Measurements from ENCODE around the gene NUDT8.

Gene NUDT8

DNA sequence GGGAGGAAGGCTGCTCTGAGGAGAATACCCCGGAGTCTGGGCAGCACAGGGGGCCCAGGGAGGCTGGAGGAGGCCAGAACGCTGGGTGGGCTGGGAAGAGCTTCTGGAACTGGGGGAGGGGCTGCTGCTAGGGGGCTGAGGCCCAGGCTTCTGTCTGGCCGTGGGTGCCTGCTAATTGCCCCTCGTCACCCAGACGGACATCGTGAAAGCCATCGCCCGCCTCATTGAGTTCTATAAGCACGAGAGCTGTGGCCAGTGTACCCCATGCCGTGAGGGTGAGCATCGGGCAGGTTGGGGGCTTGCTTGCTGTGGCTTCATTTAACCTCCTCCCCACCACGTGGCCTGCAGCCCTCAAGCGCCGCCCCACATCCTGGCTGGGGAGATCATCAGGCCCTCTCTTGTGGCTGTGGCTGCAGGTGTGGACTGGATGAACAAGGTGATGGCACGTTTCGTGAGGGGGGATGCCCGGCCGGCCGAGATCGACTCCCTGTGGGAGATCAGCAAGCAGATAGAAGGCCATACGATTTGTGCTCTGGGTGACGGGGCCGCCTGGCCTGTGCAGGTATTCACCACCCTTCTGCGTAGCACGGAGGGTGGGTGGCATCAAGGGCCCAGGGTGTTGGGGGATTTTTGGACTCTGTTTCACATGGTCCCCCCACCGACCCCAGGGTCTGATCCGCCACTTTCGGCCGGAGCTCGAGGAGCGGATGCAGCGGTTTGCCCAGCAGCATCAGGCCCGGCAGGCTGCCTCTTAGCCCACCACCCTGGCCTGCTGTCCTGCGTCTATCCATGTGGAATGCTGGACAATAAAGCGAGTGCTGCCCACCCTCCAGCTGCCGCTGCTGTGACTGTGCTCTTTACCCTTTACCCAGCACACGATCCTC lies 17.8 kb downstream of the NUDT8 start:
- Histone ChIP-seq H3K9me3 (ENCODE audit: insufficient read depth, low read depth, low read length) (no peaks in the 10 kb centered on the region), H3K4me1 (ENCODE audit: insufficient read depth, low read length, poor library complexity, severe bottlenecking) (peaks cover 31% of the 10 kb centered on the region), H4K20me1 (ENCODE audit: insufficient read depth, low read length, poor library complexity, severe bottlenecking) (no peaks in the 10 kb centered on the region), H3K4me3 (ENCODE audit: low read length, poor library complexity, severe bottlenecking) (no peak overlapping the region), H3K27me3 (ENCODE audit: insufficient read depth, low read length, poor library complexity, severe bottlenecking) (no peaks in the 10 kb centered on the region), H3F3A (ENCODE audit: low read depth) (no peaks in the 10 kb centered on the region), H3K9me2 (replicated peaks; ENCODE audit: low read depth, low read length) (no peaks in the 10 kb centered on the region), H3K9ac (ENCODE audit: low read depth, low read length, poor library complexity, severe bottlenecking) (no peak overlapping the region), H3K4me2 (ENCODE audit: low read depth, low read length, poor library complexity, severe bottlenecking) (no peak overlapping the region), H3K79me2 (ENCODE audit: insufficient read depth, low read length) (peaks cover 26% of the 10 kb centered on the region), H2AFZ (ENCODE audit: low read length) (no peak overlapping the region), H3K36me3 (ENCODE audit: insufficient read depth, low read length) (peaks cover 7% of the 10 kb centered on the region; the same call in 1 of the 2 replicates)
- TF ChIP-seq, protein P1, sequence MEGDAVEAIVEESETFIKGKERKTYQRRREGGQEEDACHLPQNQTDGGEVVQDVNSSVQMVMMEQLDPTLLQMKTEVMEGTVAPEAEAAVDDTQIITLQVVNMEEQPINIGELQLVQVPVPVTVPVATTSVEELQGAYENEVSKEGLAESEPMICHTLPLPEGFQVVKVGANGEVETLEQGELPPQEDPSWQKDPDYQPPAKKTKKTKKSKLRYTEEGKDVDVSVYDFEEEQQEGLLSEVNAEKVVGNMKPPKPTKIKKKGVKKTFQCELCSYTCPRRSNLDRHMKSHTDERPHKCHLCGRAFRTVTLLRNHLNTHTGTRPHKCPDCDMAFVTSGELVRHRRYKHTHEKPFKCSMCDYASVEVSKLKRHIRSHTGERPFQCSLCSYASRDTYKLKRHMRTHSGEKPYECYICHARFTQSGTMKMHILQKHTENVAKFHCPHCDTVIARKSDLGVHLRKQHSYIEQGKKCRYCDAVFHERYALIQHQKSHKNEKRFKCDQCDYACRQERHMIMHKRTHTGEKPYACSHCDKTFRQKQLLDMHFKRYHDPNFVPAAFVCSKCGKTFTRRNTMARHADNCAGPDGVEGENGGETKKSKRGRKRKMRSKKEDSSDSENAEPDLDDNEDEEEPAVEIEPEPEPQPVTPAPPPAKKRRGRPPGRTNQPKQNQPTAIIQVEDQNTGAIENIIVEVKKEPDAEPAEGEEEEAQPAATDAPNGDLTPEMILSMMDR (conservative IDR thresholded peaks at IDR 0.05; ENCODE audit: low read length) = no peak
- no peak for TF ChIP-seq EZH2phosphoT487 (IDR thresholded peaks at IDR 0.05; ENCODE audit: borderline replicate concordance)

DNA sequence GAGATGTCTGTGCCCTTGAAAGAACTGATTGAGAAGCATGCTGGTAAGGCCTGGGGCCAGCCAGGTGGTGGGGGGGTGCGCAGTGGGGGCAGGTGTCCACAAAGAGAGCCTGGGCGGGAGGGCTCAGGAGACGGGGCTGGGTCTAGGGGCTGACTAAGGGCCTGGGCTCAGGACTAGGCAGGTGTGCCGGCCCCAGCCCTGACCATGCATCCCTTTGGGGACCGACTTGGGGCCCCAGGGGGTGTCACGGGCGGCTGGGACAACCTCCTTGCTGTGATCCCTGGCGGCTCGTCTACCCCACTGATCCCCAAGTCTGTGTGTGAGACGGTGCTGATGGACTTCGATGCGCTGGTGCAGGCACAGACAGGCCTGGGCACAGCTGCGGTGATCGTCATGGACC lies 18.6 kb downstream of the NUDT8 start:
- H4K20me1 ChIP-seq (ENCODE audit: insufficient read depth, low read length, poor library complexity, severe bottlenecking) = no peaks in the 10 kb centered on the region
- peaks cover 28% of the 10 kb centered on the region for H3K79me2 ChIP-seq (ENCODE audit: insufficient read depth, low read length)
- H3K9me2 ChIP-seq (replicated peaks; ENCODE audit: low read depth, low read length) = no peaks in the 10 kb centered on the region
- H3K4me1 ChIP-seq (ENCODE audit: insufficient read depth, low read length, poor library complexity, severe bottlenecking) = peaks cover 34% of the 10 kb centered on the region
- no peak overlapping the region for H3K4me2 ChIP-seq (ENCODE audit: low read depth, low read length, poor library complexity, severe bottlenecking)
- no peaks in the 10 kb centered on the region for H3K9me3 ChIP-seq (ENCODE audit: insufficient read depth, low read depth, low read length)
- TF ChIP-seq EZH2phosphoT487 (IDR thresholded peaks at IDR 0.05; ENCODE audit: borderline replicate concordance) = no peak
- TF ChIP-seq, protein P1 (conservative IDR thresholded peaks at IDR 0.05; ENCODE audit: low read length) = no peak
- no peak overlapping the region for H3K4me3 ChIP-seq (ENCODE audit: low read length, poor library complexity, severe bottlenecking)
- H3F3A ChIP-seq (ENCODE audit: low read depth) = no peaks in the 10 kb centered on the region
- H3K9ac ChIP-seq (ENCODE audit: low read depth, low read length, poor library complexity, severe bottlenecking) = no peak overlapping the region
- H3K27me3 ChIP-seq (ENCODE audit: insufficient read depth, low read length, poor library complexity, severe bottlenecking) = no peaks in the 10 kb centered on the region
- no peak overlapping the region for H2AFZ ChIP-seq (ENCODE audit: low read length)
- peaks cover 7% of the 10 kb centered on the region; the same call in 1 of the 2 replicates for H3K36me3 ChIP-seq (ENCODE audit: insufficient read depth, low read length)

GRCh38 chr11:67610302-67610868 lies 19.4 kb downstream of the NUDT8 start:
- H3K9me2 ChIP-seq (replicated peaks; ENCODE audit: low read depth, low read length) = no peaks in the 10 kb centered on the region
- TF ChIP-seq EZH2phosphoT487 (IDR thresholded peaks at IDR 0.05; ENCODE audit: borderline replicate concordance) = no peak
- TF ChIP-seq, protein P1 (conservative IDR thresholded peaks at IDR 0.05; ENCODE audit: low read length) = no peak
- no peak overlapping the region for H3K9ac ChIP-seq (ENCODE audit: low read depth, low read length, poor library complexity, severe bottlenecking)
- H3K4me3 ChIP-seq (ENCODE audit: low read length, poor library complexity, severe bottlenecking) = no peak overlapping the region
- H3F3A ChIP-seq (ENCODE audit: low read depth) = no peaks in the 10 kb centered on the region
- peaks cover 28% of the 10 kb centered on the region for H3K79me2 ChIP-seq (ENCODE audit: insufficient read depth, low read length)
- H4K20me1 ChIP-seq (ENCODE audit: insufficient read depth, low read length, poor library complexity, severe bottlenecking) = no peaks in the 10 kb centered on the region
- peaks cover 7% of the 10 kb centered on the region; the same call in 1 of the 2 replicates for H3K36me3 ChIP-seq (ENCODE audit: insufficient read depth, low read length)
- no peak overlapping the region for H3K4me2 ChIP-seq (ENCODE audit: low read depth, low read length, poor library complexity, severe bottlenecking)
- H2AFZ ChIP-seq (ENCODE audit: low read length) = no peak overlapping the region
- H3K4me1 ChIP-seq (ENCODE audit: insufficient read depth, low read length, poor library complexity, severe bottlenecking) = peaks cover 41% of the 10 kb centered on the region
- no peaks in the 10 kb centered on the region for H3K9me3 ChIP-seq (ENCODE audit: insufficient read depth, low read depth, low read length)
- no peaks in the 10 kb centered on the region for H3K27me3 ChIP-seq (ENCODE audit: insufficient read depth, low read length, poor library complexity, severe bottlenecking)
